Measurements from ENCODE around the gene MYLK4. TPM values are rescaled to one million over a fixed set of nuclear protein-coding genes. Genes with fewer than 3 reads are reported as not detected.

MYLK4 gene
- total and polyA plus RNA-seq, 9 donors: 0.24 to 0.83 (median 0.50) TPM

DNA sequence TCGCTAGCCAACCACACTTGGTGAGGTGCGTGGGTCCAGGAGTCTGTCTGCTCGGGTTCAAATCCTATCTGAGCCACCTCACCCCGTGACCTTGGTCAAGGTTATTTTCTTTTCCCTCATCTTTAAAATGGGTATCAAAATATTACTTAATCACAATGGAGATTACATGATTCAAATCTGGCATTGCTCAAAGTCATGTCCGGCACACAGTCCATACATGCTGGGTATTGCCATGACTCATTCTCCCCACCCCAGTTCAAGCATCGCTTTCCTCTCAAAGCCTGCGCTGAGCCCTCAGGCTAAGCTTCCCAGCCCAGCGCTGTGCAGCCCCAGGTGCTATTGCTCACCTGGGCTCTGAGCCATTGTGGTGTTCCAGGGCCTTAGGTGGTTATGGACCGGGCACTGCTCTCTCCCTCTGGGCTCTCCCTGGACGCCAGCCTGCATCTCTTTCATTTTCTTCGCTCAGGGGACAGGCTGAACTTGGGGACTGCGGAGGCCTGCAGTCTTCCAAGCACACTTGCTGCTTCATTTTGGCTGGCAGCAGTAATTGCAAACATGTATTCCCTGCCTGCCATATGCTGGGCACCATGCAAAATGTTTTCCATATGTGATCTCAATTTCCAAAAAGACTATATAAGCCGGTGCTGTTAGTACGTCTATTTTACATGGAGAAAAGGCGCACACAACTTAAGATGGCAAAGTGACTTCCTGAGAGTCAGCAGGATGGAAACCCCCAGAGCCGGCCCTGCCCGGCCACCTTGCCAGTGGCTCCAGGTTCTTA, 41.8 kb upstream of the MYLK4 start:
- H3K27ac ChIP-seq: no peak overlapping the region
- 91 to 94% (median 94%) methylated on average over 17 of the region's 17 CpGs for WGBS, 3 donors
- H3K4me1 ChIP-seq (ENCODE audit: insufficient read depth): peaks cover 1% of the 10 kb centered on the region
- TF ChIP-seq POLR2A (IDR thresholded peaks at IDR 0.05) (no peak), EP300 (IDR thresholded peaks at IDR 0.05) (no peak)
- TF ChIP-seq, protein P1, sequence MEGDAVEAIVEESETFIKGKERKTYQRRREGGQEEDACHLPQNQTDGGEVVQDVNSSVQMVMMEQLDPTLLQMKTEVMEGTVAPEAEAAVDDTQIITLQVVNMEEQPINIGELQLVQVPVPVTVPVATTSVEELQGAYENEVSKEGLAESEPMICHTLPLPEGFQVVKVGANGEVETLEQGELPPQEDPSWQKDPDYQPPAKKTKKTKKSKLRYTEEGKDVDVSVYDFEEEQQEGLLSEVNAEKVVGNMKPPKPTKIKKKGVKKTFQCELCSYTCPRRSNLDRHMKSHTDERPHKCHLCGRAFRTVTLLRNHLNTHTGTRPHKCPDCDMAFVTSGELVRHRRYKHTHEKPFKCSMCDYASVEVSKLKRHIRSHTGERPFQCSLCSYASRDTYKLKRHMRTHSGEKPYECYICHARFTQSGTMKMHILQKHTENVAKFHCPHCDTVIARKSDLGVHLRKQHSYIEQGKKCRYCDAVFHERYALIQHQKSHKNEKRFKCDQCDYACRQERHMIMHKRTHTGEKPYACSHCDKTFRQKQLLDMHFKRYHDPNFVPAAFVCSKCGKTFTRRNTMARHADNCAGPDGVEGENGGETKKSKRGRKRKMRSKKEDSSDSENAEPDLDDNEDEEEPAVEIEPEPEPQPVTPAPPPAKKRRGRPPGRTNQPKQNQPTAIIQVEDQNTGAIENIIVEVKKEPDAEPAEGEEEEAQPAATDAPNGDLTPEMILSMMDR (IDR thresholded peaks at IDR 0.05): no peak
- no peak for DNase-seq
- intact Hi-C loops (cut with DNase I): loop anchor here in 2 of 4 donors (5.0 kb wide), 1 partner anchor 140 kb away; no protein-coding TSS in a partner anchor
- no peaks in the 10 kb centered on the region for H3K27me3 ChIP-seq
- H3K4me3 ChIP-seq: no peak overlapping the region
- no peaks in the 10 kb centered on the region for H3K9me3 ChIP-seq
- H3K36me3 ChIP-seq: no peaks in the 10 kb centered on the region

- no peak for DNase-seq
- TF ChIP-seq EP300 (IDR thresholded peaks at IDR 0.05) (no peak), POLR2A (IDR thresholded peaks at IDR 0.05) (no peak)
- TF ChIP-seq, protein P1 (IDR thresholded peaks at IDR 0.05): no peak
- Histone ChIP-seq H3K9me3 (no peaks in the 10 kb centered on the region), H3K27me3 (no peaks in the 10 kb centered on the region), H3K4me3 (no peak overlapping the region), H3K36me3 (no peaks in the 10 kb centered on the region), H3K27ac (no peak overlapping the region), H3K4me1 (ENCODE audit: insufficient read depth) (peaks cover 1% of the 10 kb centered on the region)
- intact Hi-C loops (cut with DNase I): loop anchor here in 2 of 4 donors (5.0 kb wide), 1 partner anchor 141 kb away; no protein-coding TSS in a partner anchor
- 65 to 66% (median 66%) methylated on average over 4 of the region's 4 CpGs for WGBS, 3 donors
These were observed 40.8 kb upstream of the MYLK4 start for GRCh38 chr6:2791450-2791974.

- peaks cover 1% of the 10 kb centered on the region for H3K4me1 ChIP-seq (ENCODE audit: insufficient read depth)
- no peak overlapping the region for H3K4me3 ChIP-seq
- H3K27ac ChIP-seq: no peak overlapping the region
- no peaks in the 10 kb centered on the region for H3K36me3 ChIP-seq
- no peaks in the 10 kb centered on the region for H3K9me3 ChIP-seq
- no peaks in the 10 kb centered on the region for H3K27me3 ChIP-seq
- intact Hi-C loops (cut with DNase I): loop anchor here in 2 of 4 donors (5.0 kb wide), 1 partner anchor 141 kb away; no protein-coding TSS in a partner anchor
- peak; percentile 39 to 67 (median 43) for DNase-seq
- TF ChIP-seq, protein P1 (IDR thresholded peaks at IDR 0.05): peak; percentile 17 to 63 (median 54)
- TF ChIP-seq EP300 (IDR thresholded peaks at IDR 0.05): no peak
- 33 to 34% (median 33%) methylated on average over 11 of the region's 11 CpGs for WGBS, 3 donors
These were observed 40.1 kb upstream of the MYLK4 start for GRCh38 chr6:2790588-2791449.

GRCh38 chr6:2786269-2786668, 35.5 kb upstream of the MYLK4 start:
- intact Hi-C loops (cut with DNase I): no loop called here
- TF ChIP-seq POLR2A (IDR thresholded peaks at IDR 0.05): no peak
- TF ChIP-seq, protein P1 (IDR thresholded peaks at IDR 0.05): no peak
- TF ChIP-seq EP300 (IDR thresholded peaks at IDR 0.05): no peak
- Histone ChIP-seq H3K4me3 (no peak overlapping the region), H3K9me3 (no peaks in the 10 kb centered on the region), H3K4me1 (ENCODE audit: insufficient read depth) (no peaks in the 10 kb centered on the region), H3K27ac (no peak overlapping the region), H3K36me3 (no peaks in the 10 kb centered on the region), H3K27me3 (no peaks in the 10 kb centered on the region)
- 75 to 78% (median 76%) methylated on average over 4 of the region's 4 CpGs for WGBS, 3 donors
- no peak for DNase-seq
